Heart left ventricle (tissue), 16 donors: ENCODE data around the gene ABLIM2. TPM values are rescaled to one million over a fixed set of nuclear protein-coding genes. Genes with fewer than 3 reads are reported as not detected.

Source experiments
- ATAC-seq, 4 donors: fragments of 200-7000 bp; cut with Tn5 transposase; one replicate each; pipeline ENCODE4 v1.9.1; 2020 to 2022; ENCODE audit warnings: moderate library complexity in 4 of 4, mild to moderate bottlenecking in 3 of 4, moderate number of reproducible peaks in 1 of 4
- DNase-seq, 5 donors: peaks; one replicate each; pipeline ENCODE4 v3.0.0-alpha.2; 2020
- H3K27ac ChIP-seq, 12 donors: fragments of 200-600 bp; sonication (generic) in 4 of 12; one replicate each; pipeline versions ENCODE4 v1.5.0 to v1.8.0; 2016 to 2022; ENCODE audit warnings: mild to moderate bottlenecking in 2 of 12
- H3K27me3 ChIP-seq, 9 donors: fragments of 200-600 bp; sonication (generic) in 2 of 9; one replicate each; pipeline versions ENCODE4 v1.5.1 to v1.8.0; 2016 to 2022; ENCODE audit warnings: mild to moderate bottlenecking in 3 of 9
- H3K36me3 ChIP-seq, 9 donors: fragments of 200-600 bp; sonication (generic) in 2 of 9; one replicate each; pipeline versions ENCODE4 v1.5.0 to v1.8.0; 2018 to 2022; ENCODE audit warnings: mild to moderate bottlenecking in 2 of 9
- H3K4me1 ChIP-seq, 12 donors: fragments of 200-600 bp; sonication (generic) in 4 of 12; one replicate each; pipeline versions ENCODE4 v1.5.0 to v1.8.0; 2016 to 2022; ENCODE audit warnings: mild to moderate bottlenecking in 3 of 12
- H3K4me3 ChIP-seq, 12 donors: fragments of 200-600 bp; sonication (generic) in 4 of 12; one replicate each; pipeline versions ENCODE4 v1.5.0 to v1.8.0; 2017 to 2022; ENCODE audit warnings: mild to moderate bottlenecking in 9 of 12, moderate library complexity in 4 of 12
- H3K9me3 ChIP-seq, 12 donors: fragments of 200-600 bp; sonication (generic) in 4 of 12; one replicate each; pipeline versions ENCODE4 v1.5.0 to v1.8.0; 2016 to 2022; ENCODE audit warnings: mild to moderate bottlenecking in 1 of 12
- POLR2A ChIP-seq, 2 donors: fragments of 450-650 bp; IDR thresholded peaks; one replicate each; pipeline ENCODE4 v1.6.1; 2017; ENCODE audit warnings: antibody characterized with exemption in 2 of 2, mild to moderate bottlenecking in 2 of 2, moderate library complexity in 2 of 2
- WGBS, 4 donors: extraction: QIAGEN DNeasy Blood & Tissue Kit in 2 of 4; methylation state at CpG; one replicate each; pipeline versions ENCODE4 v1.1.5 to v1.1.7; 2013 to 2018; 5-methylcytosine and 5-hydroxymethylcytosine counted together
- intact Hi-C, 10 donors: fragments of 100-400 bp; cut with DNase I; formaldehyde crosslinking; loops; one replicate each; pipeline versions ENCODE4 v1.11.1 to v1.14.2; 2022
- polyA plus RNA-seq, 2 donors: library from polyadenylated mRNA; stranded (reverse); fragments of 200-250 nt; gene quantifications; one replicate each; pipeline ENCODE4 v1.2.3, GENCODE V29; 2013
- total RNA-seq, 9 donors: library from RNA; depleted of rRNA in 2 of 9; stranded (reverse); fragments of >200 nt in 2 of 9; fragmentation: NEBNext Ultra II Directional in 3 of 9; extraction: Animal tissue kit (Norgen Biotek cat#: 25700) in 3 of 9; gene quantifications; one replicate each; pipeline versions ENCODE4 v1.1.0 to v1.2.4, GENCODE V29; 2016 to 2023
- TF ChIP-seq, protein P1 (sequence below), 12 donors: fragments of 200-600 bp; sonication (generic) in 4 of 12; IDR thresholded peaks; one replicate each; pipeline versions ENCODE4 v1.5.0 to v1.8.0; 2018 to 2022; ENCODE audit warnings: antibody characterized with exemption in 12 of 12, mild to moderate bottlenecking in 5 of 12
- donor health status: ischemic (EF 13 %, LVEDD 7.1; RV severe dilation, severe dysfunction).
- donor health status: healthy with polysubstance abuse.
- donor health status: DM: no; HTN: yes; CAD: no.
- donor health status: DM: no; HTN: no; CAD: no.
- donor health status: ischemic (EF 25% LVEDD 6.9; RV normal size, moderate dysfunction).
- donor health status: ischemic (EF 25% LVEDD 5.7; RV mildly dilated, moderate dysfunction).
- donor health status: healthy.
- donor health status: DM: yes; HTN: yes; CAD: no.
- donor health status: ischemic (EF 35%, LVEDD 5.7; RV mildly dilated, moderate dysfunction).
- donor health status: nonischemic (EF 11% LVEDD 7.7; RV severe dilation, severe dysfunction).
- donor health status: DM: yes; HTN: yes; CAD: no.
- donor health status: PGD.
- donor health status: ischemic (EF 29% LVEDD 5.4; RV normal size, mild dysfunction).
- donor health status: nonischemic (EF 23%, LVEDD 6.1; RV moderate dilation, normal function).

The ABLIM2 gene
- total and polyA plus RNA-seq, 11 donors: 11.1 to 27.9 (median 18.4) TPM

DNA sequence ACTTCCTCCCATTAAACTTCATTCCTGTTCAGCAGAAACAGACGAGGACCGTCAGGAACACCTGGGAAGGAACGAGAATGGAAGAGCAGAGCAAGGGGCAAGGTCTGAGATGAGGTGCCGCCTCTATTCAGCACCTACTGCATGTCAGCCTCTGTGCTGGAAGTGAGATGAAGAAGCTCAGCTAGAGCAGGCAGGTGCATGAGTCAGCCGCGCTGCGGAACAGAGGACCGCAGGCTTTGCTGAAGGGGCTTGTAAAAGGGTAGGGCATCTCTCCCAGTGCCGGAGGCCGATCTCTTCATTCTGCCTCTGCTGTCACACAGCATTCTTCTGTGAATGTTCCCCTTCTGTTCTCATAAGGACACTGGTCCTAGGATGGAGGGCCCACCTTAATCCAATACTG lies 6.1 kb upstream of the ABLIM2 start:
- Histone ChIP-seq H3K27ac (no peak overlapping the region), H3K4me1 (peaks cover 0 to 15% (median 6%) of the 10 kb centered on the region in 12 donors), H3K4me3 (no peak overlapping the region), H3K9me3 (peaks cover 0 to 14% (median 5%) of the 10 kb centered on the region in 12 donors), H3K27me3 (no peaks in the 10 kb centered on the region), H3K36me3 (no peaks in the 10 kb centered on the region)
- ATAC-seq (no peak), DNase-seq (no peak)
- WGBS, 4 donors: 92 to 95% (median 93%) methylated on average over 10 of the region's 10 CpGs
- TF ChIP-seq, protein P1, sequence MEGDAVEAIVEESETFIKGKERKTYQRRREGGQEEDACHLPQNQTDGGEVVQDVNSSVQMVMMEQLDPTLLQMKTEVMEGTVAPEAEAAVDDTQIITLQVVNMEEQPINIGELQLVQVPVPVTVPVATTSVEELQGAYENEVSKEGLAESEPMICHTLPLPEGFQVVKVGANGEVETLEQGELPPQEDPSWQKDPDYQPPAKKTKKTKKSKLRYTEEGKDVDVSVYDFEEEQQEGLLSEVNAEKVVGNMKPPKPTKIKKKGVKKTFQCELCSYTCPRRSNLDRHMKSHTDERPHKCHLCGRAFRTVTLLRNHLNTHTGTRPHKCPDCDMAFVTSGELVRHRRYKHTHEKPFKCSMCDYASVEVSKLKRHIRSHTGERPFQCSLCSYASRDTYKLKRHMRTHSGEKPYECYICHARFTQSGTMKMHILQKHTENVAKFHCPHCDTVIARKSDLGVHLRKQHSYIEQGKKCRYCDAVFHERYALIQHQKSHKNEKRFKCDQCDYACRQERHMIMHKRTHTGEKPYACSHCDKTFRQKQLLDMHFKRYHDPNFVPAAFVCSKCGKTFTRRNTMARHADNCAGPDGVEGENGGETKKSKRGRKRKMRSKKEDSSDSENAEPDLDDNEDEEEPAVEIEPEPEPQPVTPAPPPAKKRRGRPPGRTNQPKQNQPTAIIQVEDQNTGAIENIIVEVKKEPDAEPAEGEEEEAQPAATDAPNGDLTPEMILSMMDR (IDR thresholded peaks at IDR 0.05): no peak
- no peak for TF ChIP-seq POLR2A (IDR thresholded peaks at IDR 0.05)
- intact Hi-C loops: no loop called here

DNA sequence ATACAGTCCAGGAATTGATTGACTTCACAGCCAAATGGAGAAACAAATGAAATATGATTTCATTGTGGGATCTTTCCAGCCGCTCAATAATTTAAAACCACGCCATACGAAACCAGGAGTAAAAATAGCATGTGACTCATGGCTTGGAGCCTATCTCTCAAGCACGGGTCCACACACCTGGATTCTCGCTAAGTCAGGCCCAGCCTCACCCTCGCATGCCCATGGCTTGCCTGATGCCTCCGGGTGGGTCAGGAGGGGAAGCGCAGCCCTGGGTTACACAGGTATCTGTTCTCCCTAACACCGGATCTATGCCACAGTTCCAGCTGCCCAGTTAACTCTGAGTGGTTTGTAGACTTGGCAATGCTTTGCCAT lies 5.6 kb upstream of the ABLIM2 start:
- Histone ChIP-seq H3K4me1 (peaks cover 0 to 20% (median 10%) of the 10 kb centered on the region in 12 donors), H3K4me3 (no peak overlapping the region), H3K36me3 (no peaks in the 10 kb centered on the region), H3K9me3 (peaks cover 0 to 14% (median 5%) of the 10 kb centered on the region in 12 donors), H3K27ac (no peak overlapping the region), H3K27me3 (no peaks in the 10 kb centered on the region)
- ATAC-seq: no peak
- no peak for DNase-seq
- intact Hi-C loops: no loop called here
- 55 to 73% (median 66%) methylated on average over 9 of the region's 9 CpGs for WGBS, 4 donors
- TF ChIP-seq POLR2A (IDR thresholded peaks at IDR 0.05): no peak
- TF ChIP-seq, protein P1 (IDR thresholded peaks at IDR 0.05): no peak

DNA sequence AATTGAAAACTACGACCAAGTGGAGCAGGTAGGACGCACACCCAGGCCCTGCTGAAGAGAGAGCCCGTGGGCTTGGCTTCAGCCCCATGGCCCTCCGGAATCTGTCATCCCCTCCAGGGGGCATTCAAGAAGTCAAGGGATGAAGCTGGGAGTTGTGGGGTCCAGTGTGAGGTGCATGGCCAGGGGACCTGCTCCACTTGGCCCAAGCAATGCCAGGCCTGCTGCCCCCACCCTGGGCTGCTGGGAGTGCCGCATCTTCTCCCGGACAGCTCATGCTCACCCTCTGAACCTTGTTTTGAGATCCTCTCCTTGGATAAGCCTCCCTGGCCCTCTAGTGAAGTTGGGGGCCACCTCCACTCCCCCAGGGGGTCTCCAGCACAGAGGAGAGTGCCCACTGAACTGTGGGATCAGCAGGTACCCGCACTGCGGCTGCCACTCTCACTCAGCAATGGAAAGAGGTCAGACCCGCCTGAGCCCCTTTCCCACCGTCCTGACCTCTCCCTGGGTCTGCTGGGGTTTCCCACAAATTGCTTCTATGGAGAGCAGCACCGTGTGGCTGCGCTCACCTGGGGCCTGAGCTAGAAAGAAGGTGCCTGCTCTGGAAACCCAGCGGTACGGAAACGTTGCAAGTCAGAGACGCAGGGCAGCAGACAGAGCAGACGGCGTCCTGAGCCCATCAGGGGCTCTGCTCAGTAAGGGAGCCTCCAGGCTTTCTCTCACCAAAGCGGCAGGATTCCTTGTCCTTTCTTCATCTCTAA lies 5.0 kb upstream of the ABLIM2 start:
- TF ChIP-seq POLR2A (IDR thresholded peaks at IDR 0.05): no peak
- TF ChIP-seq, protein P1 (IDR thresholded peaks at IDR 0.05): no peak
- no peak overlapping the region for H3K4me3 ChIP-seq
- H3K9me3 ChIP-seq: peaks cover 0 to 8% (median 4%) of the 10 kb centered on the region in 12 donors
- ATAC-seq (no peak), DNase-seq (peak in 1 of 5 donors; percentile 61)
- no peak overlapping the region for H3K27ac ChIP-seq
- WGBS, 4 donors: 85 to 88% (median 86%) methylated on average over 16 to 19 of the region's 19 CpGs
- intact Hi-C loops: no loop called here
- no peaks in the 10 kb centered on the region for H3K36me3 ChIP-seq
- no peaks in the 10 kb centered on the region for H3K27me3 ChIP-seq
- peaks cover 0 to 22% (median 10%) of the 10 kb centered on the region in 12 donors for H3K4me1 ChIP-seq

DNA sequence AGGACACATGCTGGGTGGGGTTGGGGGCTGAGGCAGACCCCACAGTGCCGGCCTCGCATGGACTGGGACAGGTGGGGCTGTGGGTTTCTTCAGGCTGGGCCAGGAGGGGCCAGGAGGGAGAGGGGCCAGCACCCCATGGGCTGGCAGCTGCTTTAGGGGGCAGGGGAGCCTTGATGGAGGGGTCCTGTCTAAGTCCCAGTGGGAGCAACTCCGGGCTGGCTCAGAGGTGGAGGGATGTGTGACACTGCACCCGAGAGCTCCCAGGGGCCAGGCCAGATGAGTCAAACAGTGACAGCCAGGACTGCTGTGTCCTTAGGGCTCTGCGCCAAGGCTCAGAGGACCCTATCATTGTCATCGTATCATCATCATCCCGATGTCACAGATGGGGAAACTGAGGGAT lies 4.4 kb upstream of the ABLIM2 start:
- H3K4me1 ChIP-seq: peaks cover 1 to 27% (median 13%) of the 10 kb centered on the region in 12 donors

More for the DNA sequence above, 4.4 kb upstream of the ABLIM2 start:
- intact Hi-C loops: no loop called here
- Histone ChIP-seq H3K36me3 (no peaks in the 10 kb centered on the region), H3K27ac (no peak overlapping the region), H3K4me3 (no peak overlapping the region), H3K9me3 (peaks cover 0 to 2% (median 0%) of the 10 kb centered on the region in 12 donors), H3K27me3 (peaks cover 0 to 4% (median 0%) of the 10 kb centered on the region in 9 donors)
- TF ChIP-seq POLR2A (IDR thresholded peaks at IDR 0.05): no peak
- DNase-seq (peak in 2 of 5 donors; percentile 18 to 32), ATAC-seq (no peak)
- 72 to 88% (median 81%) methylated on average over 7 of the region's 7 CpGs for WGBS, 4 donors
